ENCODE results near the gene ELMO2.

The ELMO2 gene

DNA sequence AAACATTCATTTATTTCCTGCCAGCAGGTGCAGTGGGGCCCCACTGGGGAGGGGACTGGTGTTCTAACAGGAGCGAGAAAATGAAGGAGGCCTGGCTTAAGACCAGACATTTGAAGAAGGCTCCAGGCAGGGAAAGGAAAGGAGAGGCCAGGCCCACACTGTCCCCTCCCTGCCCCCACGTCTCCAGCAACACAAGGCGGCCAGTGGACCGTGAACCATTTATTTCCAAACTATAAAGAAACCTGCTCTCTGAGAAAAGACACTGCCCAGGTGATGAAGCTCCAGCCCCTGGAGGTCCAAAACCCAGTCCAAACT, 56.7 kb downstream of the ELMO2 start:
- no peak for DNase-seq

- DNase-seq: no peak
Observed at GRCh38 chr20:46349035-46349741, 57.2 kb downstream of the ELMO2 start.

DNA sequence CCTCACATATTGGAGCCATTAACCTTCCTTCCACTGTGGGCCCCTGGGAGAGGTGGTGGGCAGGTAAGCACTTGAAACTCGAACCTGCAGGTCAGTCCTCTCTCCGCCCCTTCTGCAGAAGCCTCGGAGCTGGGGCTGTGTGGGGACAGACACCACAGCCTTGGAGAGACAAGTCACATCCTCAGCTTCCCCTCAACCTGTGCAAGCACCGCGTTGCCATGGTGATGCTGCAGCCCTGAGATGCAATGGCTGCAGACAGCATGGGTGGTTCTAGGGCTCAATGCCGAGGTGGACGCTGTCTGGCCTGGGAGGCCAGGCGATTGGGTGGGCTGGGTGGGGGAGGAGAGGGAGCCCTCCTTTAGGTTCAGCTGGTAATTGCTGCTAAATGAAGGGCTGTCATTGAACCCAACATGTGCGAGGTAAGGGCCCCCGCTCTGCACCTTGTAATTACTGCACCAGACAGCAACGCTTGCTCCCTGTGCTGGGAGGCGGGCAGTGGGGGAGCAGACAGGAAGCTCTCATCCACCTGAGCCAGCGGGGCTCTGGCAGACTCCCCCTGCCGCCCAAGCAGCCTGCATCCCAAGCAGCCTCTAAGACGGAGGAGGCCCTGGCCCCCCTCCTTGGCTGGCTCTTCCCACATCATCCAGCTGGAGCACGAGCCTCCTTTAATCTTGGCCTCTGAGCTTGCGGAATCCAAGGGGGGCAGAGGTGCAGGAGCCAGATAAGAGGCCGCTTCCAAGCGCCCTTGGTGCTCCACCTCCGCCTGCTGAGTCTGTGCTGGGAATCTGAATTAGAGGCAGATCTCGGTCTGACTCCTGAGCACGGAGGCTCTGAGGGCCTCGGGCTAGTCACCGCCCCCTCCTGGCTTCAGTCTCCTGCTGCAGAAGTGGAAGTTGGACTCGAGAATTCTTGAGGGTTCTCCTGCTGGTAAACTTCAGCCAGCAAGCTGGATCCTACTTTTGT, 58.3 kb downstream of the ELMO2 start:
- DNase-seq: no peak

DNA sequence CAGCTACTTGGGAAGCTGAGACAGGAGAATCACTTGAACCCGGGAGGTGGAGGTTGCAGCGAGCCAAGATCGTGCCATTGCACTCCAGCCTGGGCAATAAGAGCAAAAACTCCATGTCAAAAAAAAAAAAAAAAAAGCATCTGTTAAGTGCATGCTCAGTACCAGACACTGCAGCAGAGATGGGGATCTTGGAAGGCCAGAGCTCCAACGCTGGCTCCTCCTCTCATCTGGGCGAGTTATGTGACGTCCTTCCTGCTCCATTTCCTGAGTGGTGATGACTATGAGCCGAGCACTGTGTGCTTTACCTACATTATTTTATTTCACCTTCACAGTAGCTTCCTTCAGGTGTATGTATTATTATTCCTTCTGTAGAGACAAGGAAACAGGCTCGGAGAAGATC, 59.6 kb downstream of the ELMO2 start:
- no peak for DNase-seq

GRCh38 chr20:46344488-46345162, 61.8 kb downstream of the ELMO2 start:
- no peak for DNase-seq

DNA sequence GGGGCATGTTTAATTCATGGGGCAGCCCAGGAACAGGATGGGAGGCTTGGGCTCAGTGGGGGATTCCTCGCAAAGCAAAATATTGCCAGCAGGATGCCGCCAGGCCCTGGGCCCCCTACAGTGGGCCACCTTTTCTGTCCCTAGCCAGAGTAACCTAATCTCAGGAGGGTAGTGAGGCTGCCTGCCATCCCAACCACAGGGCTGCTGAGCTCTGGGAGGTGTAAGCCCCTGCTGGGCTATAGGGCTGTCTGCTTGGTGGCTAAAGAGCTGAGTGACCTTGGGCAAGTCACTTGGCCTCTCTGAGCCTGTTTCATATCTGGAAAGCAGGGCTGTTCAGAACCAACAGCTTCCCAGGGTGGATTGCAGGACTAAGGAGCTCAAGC, 62.4 kb downstream of the ELMO2 start:
- no peak for DNase-seq

DNA sequence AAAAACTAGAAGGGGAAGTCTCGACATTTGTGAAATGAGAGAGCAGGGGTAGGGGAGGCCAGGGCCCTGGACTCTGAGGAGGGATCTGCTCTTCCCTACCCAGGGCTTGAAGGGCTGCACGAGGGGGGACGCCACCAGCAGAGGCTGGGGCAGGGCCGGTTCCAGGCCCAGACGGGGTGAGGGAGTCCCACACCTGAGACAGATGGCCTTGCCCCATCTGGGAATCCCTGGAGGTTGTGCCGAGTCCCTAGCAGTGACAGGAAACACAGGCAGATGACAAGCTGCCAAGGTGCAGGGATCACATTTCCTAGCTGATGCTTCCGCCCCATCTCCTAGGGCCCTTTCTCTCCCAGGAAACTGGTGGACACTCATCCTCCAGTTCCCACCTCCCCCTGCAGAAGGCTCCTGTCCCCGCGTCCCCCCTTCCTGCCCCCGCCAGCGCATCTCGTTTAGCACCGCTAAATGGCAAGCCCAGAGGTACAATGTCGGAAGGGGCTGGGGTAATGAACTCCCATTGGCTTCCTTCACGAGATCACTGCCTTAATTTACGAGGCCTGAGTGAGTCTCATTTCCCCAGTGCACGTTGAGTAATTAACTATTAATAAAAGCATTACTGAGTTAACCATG, 63.0 kb downstream of the ELMO2 start:
- DNase-seq: no peak

DNA sequence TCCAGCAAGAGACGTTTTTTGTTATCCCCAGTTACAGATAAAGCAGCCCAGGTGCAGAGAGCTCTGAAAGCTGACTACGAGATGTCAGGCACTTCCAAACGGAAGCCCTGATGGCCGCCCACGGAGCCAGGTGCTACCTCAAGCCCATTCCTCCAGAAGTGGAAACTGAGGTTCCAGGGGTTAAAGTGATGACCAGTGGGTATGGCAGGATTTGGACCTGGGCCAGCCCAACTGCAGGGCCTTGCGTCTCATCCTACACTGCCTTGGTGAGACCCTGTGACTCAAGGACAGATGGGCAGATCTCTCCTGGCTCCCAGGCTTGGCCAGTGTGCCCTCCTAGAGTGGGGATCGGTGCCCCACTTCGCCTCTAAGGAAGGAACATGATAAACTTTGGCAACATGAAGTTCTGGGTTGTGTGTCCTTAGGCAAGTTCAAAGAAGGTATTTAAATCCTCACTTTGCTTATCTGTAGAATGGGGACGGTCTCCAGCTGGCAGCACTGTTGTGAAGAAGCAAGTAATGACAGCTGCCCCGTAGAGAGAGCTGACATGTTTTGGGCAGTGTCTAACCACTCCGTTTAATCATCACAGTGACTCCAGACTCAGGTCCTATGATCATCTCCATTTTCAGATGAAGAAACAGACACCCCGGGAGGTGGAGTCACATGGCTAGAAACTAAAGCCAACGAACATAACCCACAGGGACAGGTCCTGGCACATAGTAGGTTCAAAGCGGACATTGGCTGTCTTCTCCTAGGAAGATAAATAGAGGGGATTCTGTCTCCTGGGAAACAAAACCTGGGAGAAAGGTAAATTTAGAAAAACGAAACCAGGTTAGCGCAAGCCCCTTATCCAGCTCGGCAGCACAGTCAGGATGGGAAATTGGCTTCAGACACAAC, 63.7 kb downstream of the ELMO2 start:
- no peak for DNase-seq

- DNase-seq: no peak
Observed at GRCh38 chr20:46342010-46342378, 64.4 kb downstream of the ELMO2 start.

DNA sequence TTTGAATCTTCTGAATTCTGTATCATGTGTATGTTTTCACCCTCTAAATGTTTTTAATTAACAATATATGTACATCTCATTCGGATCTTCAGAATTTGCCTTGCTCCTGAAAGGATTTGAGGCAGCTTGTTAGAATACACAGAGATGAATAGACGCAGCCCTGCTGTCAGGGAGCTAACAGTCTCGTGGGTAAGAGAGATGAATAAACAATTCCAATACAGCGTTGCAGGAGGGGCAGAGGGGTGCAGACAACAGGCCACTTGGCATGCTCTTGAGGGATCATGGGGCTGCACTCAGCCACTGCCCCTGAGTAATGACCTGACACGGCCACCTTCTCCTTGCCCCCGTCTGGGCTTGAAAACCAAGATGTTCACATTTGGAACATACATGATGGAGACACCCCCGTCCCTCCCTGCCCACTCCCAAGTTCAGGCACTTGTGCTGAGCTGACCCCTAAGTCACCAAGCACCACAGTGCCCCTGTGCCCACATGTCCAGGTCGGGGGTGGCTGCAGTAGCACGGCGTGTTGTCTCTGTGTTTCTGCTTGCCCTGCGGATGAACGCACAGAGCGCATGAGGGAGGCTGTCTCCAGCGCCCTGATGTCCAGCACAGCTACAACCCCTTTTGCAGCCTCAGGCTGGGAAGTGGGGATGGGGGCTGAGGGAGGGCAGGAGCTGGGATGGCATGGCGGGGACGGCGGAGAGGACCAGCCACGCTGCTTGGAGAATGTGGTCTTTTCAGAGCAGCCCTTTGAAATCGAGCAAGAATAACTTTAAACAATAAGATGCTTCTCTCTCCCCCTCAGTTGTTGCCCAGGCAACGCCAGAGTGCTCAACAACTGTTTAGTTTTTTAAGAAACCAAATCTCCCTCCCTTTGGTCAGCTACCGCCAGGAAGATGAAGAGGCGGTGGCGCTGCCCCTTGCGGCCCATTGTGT, 65.1 kb downstream of the ELMO2 start:
- DNase-seq: no peak

DNA sequence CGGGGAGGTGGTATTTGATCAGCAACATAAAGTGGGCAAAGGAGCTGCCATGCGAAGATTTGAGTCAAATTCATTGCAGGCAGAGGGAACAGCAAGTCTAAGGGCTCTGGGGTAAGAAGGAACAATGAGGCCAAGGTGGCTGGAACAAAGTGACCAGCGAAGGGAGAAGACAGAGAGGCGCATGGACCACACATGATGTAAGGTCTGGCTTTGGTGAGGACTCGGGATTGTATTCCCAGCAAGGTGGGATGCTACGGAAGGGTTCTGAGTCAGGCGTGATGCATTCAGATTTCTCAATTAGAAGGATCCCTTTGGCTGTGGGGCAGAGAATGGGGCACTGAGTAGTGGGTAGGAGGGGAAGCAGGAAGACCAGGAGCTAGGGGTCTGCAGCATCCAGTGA, 67.4 kb downstream of the ELMO2 start:
- no peak for DNase-seq

DNA sequence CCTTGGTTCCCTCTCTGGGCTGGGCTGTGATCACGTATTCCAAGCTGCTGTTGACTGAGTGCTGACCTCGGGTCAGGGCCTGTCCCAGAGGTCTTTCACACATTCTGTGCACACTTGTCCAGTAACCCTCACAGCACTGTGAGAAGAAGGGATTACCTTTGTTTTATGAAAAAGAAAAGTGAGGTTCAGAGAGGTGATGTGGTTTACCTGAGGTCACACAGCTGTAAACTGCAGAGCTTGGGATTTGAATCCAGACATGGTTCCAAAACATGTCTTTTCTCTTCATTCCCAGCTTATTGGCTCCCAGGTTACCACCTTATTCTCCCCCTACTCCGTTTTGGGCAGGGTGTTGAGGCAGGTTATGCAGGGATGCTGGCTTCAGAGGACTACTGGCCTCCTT, 69.7 kb downstream of the ELMO2 start:
- DNase-seq: no peak

DNA sequence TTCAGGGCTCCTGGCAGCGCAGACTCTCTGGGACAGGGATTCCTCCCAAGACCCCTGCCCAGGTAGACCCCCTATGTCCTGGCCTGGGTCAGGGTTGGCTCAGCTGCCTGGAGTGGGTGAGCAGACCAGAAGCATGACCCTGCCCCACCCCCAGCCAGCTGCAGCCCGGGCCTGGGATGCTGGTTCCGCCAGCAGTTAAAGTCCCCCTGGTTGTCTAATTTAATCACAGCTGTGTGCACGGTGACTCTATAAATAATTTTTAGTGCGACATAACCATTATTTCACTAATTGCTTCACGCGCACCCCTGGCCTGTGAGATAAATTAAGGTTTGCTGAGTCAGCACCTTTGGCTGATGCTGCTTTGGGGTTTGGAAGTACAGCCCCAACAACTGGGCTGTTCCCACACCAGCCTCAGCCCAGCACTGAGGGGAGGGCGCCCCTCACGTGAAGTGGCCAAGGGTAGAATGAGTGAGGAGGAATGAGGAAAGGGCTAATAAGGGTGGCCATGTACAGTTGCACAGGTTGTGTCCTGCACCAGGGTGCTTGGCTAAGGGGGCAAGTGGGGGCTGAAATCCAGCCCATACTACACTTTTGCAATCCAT, 72.0 kb downstream of the ELMO2 start:
- no peak for DNase-seq

GRCh38 chr20:46333161-46333991, 73.0 kb downstream of the ELMO2 start:
- no peak for DNase-seq

DNA sequence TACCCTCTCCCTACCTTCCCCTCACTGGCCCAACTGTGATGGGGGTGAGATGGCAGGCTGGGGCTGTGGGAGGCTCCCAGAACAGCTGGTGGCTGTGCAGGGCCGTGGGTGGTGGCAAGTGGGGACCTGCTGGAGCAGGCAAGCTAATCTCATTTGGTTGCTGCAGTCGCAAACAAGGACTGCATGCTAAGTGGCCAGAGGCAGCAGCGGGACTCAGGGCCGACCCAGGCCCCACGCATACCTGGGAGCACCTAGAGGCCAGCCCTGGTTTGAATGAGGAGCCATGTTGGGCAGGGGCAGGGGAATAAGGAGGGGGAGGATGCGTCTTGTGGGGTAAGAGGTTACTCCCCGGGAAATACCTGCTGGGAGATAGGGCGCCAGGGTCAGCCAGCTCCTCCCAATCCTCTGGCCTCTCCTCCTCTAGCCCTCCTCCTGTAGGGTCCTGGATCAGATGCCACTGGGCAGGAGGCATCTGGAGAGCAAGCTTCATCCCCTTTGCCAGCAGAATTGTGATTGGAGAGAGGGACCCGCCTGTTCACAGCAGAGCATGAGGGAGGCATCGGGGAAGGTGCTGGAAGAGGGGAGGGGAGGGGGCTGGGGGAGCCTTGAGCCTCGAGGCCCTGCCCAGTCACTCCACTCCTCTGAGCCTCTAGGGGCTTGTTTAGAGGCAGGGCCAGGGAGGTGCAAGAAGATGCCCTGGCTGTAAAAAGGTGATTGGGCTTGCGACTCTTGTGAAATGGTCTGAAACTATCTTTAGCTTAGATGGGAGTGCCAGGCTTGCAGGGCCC, 73.8 kb downstream of the ELMO2 start:
- DNase-seq: no peak

GRCh38 chr20:46331611-46332361, 74.6 kb downstream of the ELMO2 start:
- no peak for DNase-seq

- no peak for DNase-seq
Observed at GRCh38 chr20:46330831-46331371, 75.5 kb downstream of the ELMO2 start.
